H1 (cell line): Measurements from ENCODE around the gene COMMD6. TPM values are rescaled to one million over a fixed set of nuclear protein-coding genes. Genes with fewer than 3 reads are reported as not detected.

ENCODE experiments used
- BCL11A ChIP-seq, 2 experiments: IDR thresholded peaks; one replicate each; pipeline ENCODE4 v1.6.1; 2011; ENCODE audit warnings: low read depth in 2 of 2, low read length in 2 of 2, mild to moderate bottlenecking in 2 of 2
- CTBP2 ChIP-seq: IDR thresholded peaks from 2 replicates; pipeline ENCODE4 v1.7.0; 2011; ENCODE audit warnings: borderline replicate concordance, mild to moderate bottlenecking, moderate library complexity, mixed read lengths, low read length; ENCODE audit not compliant: insufficient read depth, insufficient read length
- EP300 ChIP-seq, 2 experiments: IDR thresholded peaks; 1 replicate in 1 of 2; 2 replicates in 1 of 2; pipeline ENCODE4 v1.6.1; 2011 to 2012; ENCODE audit warnings: low read depth in 2 of 2, low read length in 2 of 2, mild to moderate bottlenecking in 2 of 2, borderline replicate concordance in 1 of 2, inconsistent platforms in 1 of 2, moderate library complexity in 1 of 2
- FOSL1 ChIP-seq: IDR thresholded peaks from 2 replicates; pipeline ENCODE4 v1.6.1; 2011; ENCODE audit warnings: mild to moderate bottlenecking, low read depth, low read length, moderate library complexity; ENCODE audit not compliant: insufficient read depth
- HDAC2 ChIP-seq, 2 experiments: fragments of 300-600 bp in 1 of 2; sonication (generic) in 1 of 2; IDR thresholded peaks; 2 replicates each; pipeline ENCODE4 v1.6.1; 2011 to 2012; ENCODE audit warnings: low read depth in 2 of 2, low read length in 2 of 2, mild to moderate bottlenecking in 2 of 2, moderate library complexity in 2 of 2, borderline replicate concordance in 1 of 2, inconsistent platforms in 1 of 2
- JUN ChIP-seq: IDR thresholded peaks from 2 replicates; pipeline ENCODE4 v1.6.1; 2011; ENCODE audit warnings: low read depth, mild to moderate bottlenecking, improper control_type of control experiment, low read length
- JUND ChIP-seq: IDR thresholded peaks from 2 replicates; pipeline ENCODE4 v1.6.1; 2011; ENCODE audit warnings: mild to moderate bottlenecking, improper control_type of control experiment, low read length
- KDM4A ChIP-seq: IDR thresholded peaks from one replicate; pipeline ENCODE4 v1.7.1; 2012; ENCODE audit warnings: low read depth, mild to moderate bottlenecking, moderate library complexity, low read length, inconsistent platforms; ENCODE audit not compliant: severe bottlenecking
- SAP30 ChIP-seq: fragments of 300-600 bp; sonication (generic); IDR thresholded peaks from 2 replicates; pipeline ENCODE4 v1.7.1; 2012; ENCODE audit warnings: low read length, moderate library complexity, mild to moderate bottlenecking, inconsistent platforms; ENCODE audit not compliant: insufficient read depth, insufficient replicate concordance
- SIRT6 ChIP-seq: IDR thresholded peaks from one replicate; pipeline ENCODE4 v1.7.1; 2012; ENCODE audit warnings: low read length, inconsistent platforms
- SIX5 ChIP-seq: IDR thresholded peaks from 2 replicates; pipeline ENCODE4 v1.6.1; 2011; ENCODE audit warnings: mild to moderate bottlenecking, low read depth, low read length
- SP2 ChIP-seq: IDR thresholded peaks from 2 replicates; pipeline ENCODE4 v1.6.1; 2012; ENCODE audit warnings: mild to moderate bottlenecking, low read length, inconsistent platforms
- SRF ChIP-seq: IDR thresholded peaks from 2 replicates; pipeline ENCODE4 v1.6.1; 2011; ENCODE audit warnings: mild to moderate bottlenecking, low read depth, low read length, moderate library complexity
- TAF1 ChIP-seq: IDR thresholded peaks from 2 replicates; pipeline ENCODE4 v1.6.1; 2011; ENCODE audit warnings: mild to moderate bottlenecking, low read depth, low read length
- TAF7 ChIP-seq: optimal IDR thresholded peaks from 2 replicates; pipeline ENCODE3; 2011; ENCODE audit warnings: low read depth, mild to moderate bottlenecking, inconsistent platforms, low read length, moderate library complexity, borderline replicate concordance
- TEAD4 ChIP-seq: IDR thresholded peaks from 2 replicates; pipeline ENCODE4 v1.6.1; 2012; ENCODE audit warnings: low read depth, low read length, inconsistent platforms, mixed read lengths
- polyA plus RNA-seq, 7 experiments: library from polyadenylated mRNA; depleted of rRNA in 3 of 7; stranded (reverse) in 5 of 7; unstranded in 2 of 7; fragments of >200 nt in 5 of 7; fragments of 200-250 nt in 2 of 7; gene quantifications; 1 replicate in 5 of 7; 2 replicates in 1 of 7; 4 replicates in 1 of 7; pipeline versions ENCODE4 v1.2.1 to v1.2.3, GENCODE V29; 2011 to 2013; ENCODE audit warnings: missing spikeins in 2 of 7, mixed read lengths in 2 of 7
- total RNA-seq: library from RNA; stranded (reverse); fragmentation: NEBNext Ultra II Directional; extraction: Animal tissue kit (Norgen Biotek cat#: 25700); gene quantifications from 2 replicates; pipeline ENCODE4 v1.2.1, GENCODE V29; 2021
- TF ChIP-seq, protein P1 (sequence below), 3 experiments: IDR thresholded peaks; 1 replicate in 2 of 3; 2 replicates in 1 of 3; pipeline versions ENCODE4 v1.5.1 to v1.6.1; 2011; ENCODE audit warnings: low read length in 3 of 3, mild to moderate bottlenecking in 3 of 3, inconsistent platforms in 2 of 3, low read depth in 1 of 3, moderate library complexity in 1 of 3; ENCODE audit not compliant: insufficient read depth in 1 of 3; ENCODE audit errors: control extremely low read depth in 1 of 3
- TF ChIP-seq, protein P2 (sequence below): IDR thresholded peaks from 2 replicates; pipeline ENCODE4 v1.6.1; 2012; ENCODE audit warnings: inconsistent platforms

The COMMD6 gene
- total and polyA plus RNA-seq, 2 of the 8 experiments (the other 6 are each of a cell fraction or from before 2014, with no cell fraction given), result 53.2 to 122 TPM

GRCh38 chr13:75537401-75538365 lies at the start of gene COMMD6 (continued):
- TF ChIP-seq, protein P1, sequence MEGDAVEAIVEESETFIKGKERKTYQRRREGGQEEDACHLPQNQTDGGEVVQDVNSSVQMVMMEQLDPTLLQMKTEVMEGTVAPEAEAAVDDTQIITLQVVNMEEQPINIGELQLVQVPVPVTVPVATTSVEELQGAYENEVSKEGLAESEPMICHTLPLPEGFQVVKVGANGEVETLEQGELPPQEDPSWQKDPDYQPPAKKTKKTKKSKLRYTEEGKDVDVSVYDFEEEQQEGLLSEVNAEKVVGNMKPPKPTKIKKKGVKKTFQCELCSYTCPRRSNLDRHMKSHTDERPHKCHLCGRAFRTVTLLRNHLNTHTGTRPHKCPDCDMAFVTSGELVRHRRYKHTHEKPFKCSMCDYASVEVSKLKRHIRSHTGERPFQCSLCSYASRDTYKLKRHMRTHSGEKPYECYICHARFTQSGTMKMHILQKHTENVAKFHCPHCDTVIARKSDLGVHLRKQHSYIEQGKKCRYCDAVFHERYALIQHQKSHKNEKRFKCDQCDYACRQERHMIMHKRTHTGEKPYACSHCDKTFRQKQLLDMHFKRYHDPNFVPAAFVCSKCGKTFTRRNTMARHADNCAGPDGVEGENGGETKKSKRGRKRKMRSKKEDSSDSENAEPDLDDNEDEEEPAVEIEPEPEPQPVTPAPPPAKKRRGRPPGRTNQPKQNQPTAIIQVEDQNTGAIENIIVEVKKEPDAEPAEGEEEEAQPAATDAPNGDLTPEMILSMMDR (IDR thresholded peaks at IDR 0.05; ENCODE audit: control extremely low read depth in 1 of 3, insufficient read depth in 1 of 3, low read depth in 1 of 3, low read length in 3 of 3), result no peak
- TF ChIP-seq SP2, result no peak
- TF ChIP-seq SIRT6, result no peak
- no peak for TF ChIP-seq TAF7
- peak; percentile 78 for TF ChIP-seq TAF1
- 0 out of 2 replicates have a peak, but pooled peaks have one; percentile 10 for TF ChIP-seq SRF
- no peak for TF ChIP-seq CTBP2
- TF ChIP-seq EP300 (IDR thresholded peaks at IDR 0.05; ENCODE audit: borderline replicate concordance in 1 of 2, low read depth in 2 of 2, low read length in 2 of 2), result peak in 1 of 2 experiments; percentile 97; a peak in 2 of 3 replicates
- TF ChIP-seq BCL11A (IDR thresholded peaks at IDR 0.05; ENCODE audit: low read depth in 2 of 2, low read length in 2 of 2), result no peak
- peak; percentile 41; the same call in 1 of the 2 replicates for TF ChIP-seq SIX5
- TF ChIP-seq, protein P2, sequence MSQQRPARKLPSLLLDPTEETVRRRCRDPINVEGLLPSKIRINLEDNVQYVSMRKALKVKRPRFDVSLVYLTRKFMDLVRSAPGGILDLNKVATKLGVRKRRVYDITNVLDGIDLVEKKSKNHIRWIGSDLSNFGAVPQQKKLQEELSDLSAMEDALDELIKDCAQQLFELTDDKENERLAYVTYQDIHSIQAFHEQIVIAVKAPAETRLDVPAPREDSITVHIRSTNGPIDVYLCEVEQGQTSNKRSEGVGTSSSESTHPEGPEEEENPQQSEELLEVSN, result peak; percentile 95
- TF ChIP-seq KDM4A, result peak; percentile 87
- TF ChIP-seq SAP30, result no peak
- TF ChIP-seq HDAC2 (IDR thresholded peaks at IDR 0.05; ENCODE audit: borderline replicate concordance in 1 of 2, low read depth in 2 of 2, low read length in 2 of 2), result peak in 1 of 2 experiments; percentile 40; a peak in 2 of 4 replicates
- TF ChIP-seq JUND, result peak; percentile 97
- no peak for TF ChIP-seq FOSL1
- 0 out of 2 replicates have a peak, but pooled peaks have one; percentile 6 for TF ChIP-seq TEAD4
- TF ChIP-seq JUN, result no peak
